T-helper 2 cell (primary cell): ENCODE results near the gene BLACAT1.

ENCODE experiments used
- DNase-seq, 5 experiments: peaks; one replicate each; pipeline versions ENCODE4 v3.0.0 to v3.0.0-alpha.2; 2012 to 2022
- total RNA-seq, 2 donors: gene quantifications; one replicate each; lab custom pipeline; 2026; lab: John Stamatoyannopoulos, UW

Gene BLACAT1
- 0 to 0.47 reads per million in 2 donors for total RNA-seq

- DNase-seq = no peak
These were observed at the start of gene BLACAT1 for GRCh38 chr1:205455581-205456382. BLACAT1 (minus strand) TSS chr1:205456045.

- no peak for DNase-seq
These were observed 49.4 kb upstream of the BLACAT1 start for GRCh38 chr1:205505076-205505729.

- DNase-seq = peak in 2 of 5 experiments; percentile 9 to 34
These were observed 48.6 kb upstream of the BLACAT1 start, which contains the start of gene CDK18 for GRCh38 chr1:205504311-205505075. CDK18 (plus strand) TSS chr1:205504669; CDS start chr1:205523168, 18,499 bp downstream.

GRCh38 chr1:205502992-205503391 is 47.1 kb upstream of the BLACAT1 start:
- no peak for DNase-seq

- no peak for DNase-seq
These were observed 46.4 kb upstream of the BLACAT1 start for GRCh38 chr1:205502111-205502810.

GRCh38 chr1:205500240-205501233 is 44.7 kb upstream of the BLACAT1 start:
- no peak for DNase-seq

GRCh38 chr1:205499789-205500188 is 43.9 kb upstream of the BLACAT1 start:
- no peak for DNase-seq

- DNase-seq = no peak
These were observed 41.5 kb upstream of the BLACAT1 start for GRCh38 chr1:205497351-205497750.

GRCh38 chr1:205496661-205497060 is 40.8 kb upstream of the BLACAT1 start:
- no peak for DNase-seq

- DNase-seq = no peak
These were observed 39.5 kb upstream of the BLACAT1 start for GRCh38 chr1:205495237-205495823.

- no peak for DNase-seq
These were observed 38.3 kb upstream of the BLACAT1 start for GRCh38 chr1:205494115-205494514.

- no peak for DNase-seq
These were observed 37.6 kb upstream of the BLACAT1 start for GRCh38 chr1:205493241-205494085.

GRCh38 chr1:205492774-205493173 is 36.9 kb upstream of the BLACAT1 start:
- DNase-seq = no peak

GRCh38 chr1:205492201-205492667 is 36.4 kb upstream of the BLACAT1 start:
- DNase-seq = no peak

- no peak for DNase-seq
These were observed 35.9 kb upstream of the BLACAT1 start for GRCh38 chr1:205491794-205492193.

- peak in 2 of 5 experiments; percentile 18 to 41 for DNase-seq
These were observed 32.4 kb upstream of the BLACAT1 start for GRCh38 chr1:205488074-205488723.

- no peak for DNase-seq
These were observed 30.4 kb upstream of the BLACAT1 start for GRCh38 chr1:205486258-205486657.

GRCh38 chr1:205484985-205485967 is 29.4 kb upstream of the BLACAT1 start:
- peak; percentile 18 to 68 (median 50) for DNase-seq
